Jurkat, Clone E6-1 (cell line): ENCODE data around the gene FZD4.
"Not testable (repeated sequence)": the region's sequence is repeated elsewhere in the genome, so short reads cannot be mapped to it uniquely, and the experiment has no call there.

Source experiments
- DNase-seq: peaks from one replicate; pipeline ENCODE4 v3.0.0-alpha.2; 2011; ENCODE audit warnings: low read depth, low spot score
- H3K4me3 ChIP-seq: 2 replicates; pipeline ENCODE4 v1.5.1; 2011; ENCODE audit warnings: mild to moderate bottlenecking, low read length, control low read depth, moderate library complexity

The FZD4 gene

DNA sequence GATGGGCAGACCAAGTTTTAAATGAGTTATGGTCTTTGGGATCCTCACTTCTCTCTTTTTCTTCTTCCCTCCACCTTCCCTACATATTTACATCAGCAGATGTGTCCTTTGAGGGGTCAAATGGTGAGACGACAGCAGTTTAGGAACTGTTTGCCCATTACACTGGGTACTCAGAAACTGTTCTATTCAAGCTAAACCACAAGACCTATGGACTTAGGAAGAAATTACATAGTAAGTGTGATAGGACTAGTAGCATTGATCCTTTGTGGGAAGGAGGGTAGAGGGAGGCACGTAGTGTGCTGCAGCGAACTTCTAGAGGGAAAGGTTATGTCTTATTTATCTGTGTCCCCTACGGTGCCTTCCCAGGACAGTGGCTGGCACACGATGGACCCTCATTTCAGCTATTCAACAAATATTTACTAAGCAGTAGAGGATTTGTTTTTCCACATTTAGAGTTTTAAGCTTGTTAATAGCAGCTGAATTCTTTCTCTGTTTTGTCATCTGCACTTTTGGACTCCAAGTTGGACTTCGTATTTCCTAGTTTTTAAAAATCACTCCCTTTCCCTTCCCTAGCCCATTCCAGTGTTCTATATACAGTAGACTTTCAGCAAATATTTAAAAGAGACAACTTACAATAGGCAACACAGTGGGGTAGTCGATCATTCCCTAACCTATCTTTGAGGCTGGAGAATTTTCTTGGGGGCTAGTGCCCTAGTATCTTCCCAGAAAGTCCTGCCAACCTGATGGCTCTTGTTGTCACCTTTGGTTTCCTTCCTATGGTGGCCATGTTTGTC is 13.9 kb downstream of the FZD4 start:
- H3K4me3 ChIP-seq = no peak overlapping the region

DNA sequence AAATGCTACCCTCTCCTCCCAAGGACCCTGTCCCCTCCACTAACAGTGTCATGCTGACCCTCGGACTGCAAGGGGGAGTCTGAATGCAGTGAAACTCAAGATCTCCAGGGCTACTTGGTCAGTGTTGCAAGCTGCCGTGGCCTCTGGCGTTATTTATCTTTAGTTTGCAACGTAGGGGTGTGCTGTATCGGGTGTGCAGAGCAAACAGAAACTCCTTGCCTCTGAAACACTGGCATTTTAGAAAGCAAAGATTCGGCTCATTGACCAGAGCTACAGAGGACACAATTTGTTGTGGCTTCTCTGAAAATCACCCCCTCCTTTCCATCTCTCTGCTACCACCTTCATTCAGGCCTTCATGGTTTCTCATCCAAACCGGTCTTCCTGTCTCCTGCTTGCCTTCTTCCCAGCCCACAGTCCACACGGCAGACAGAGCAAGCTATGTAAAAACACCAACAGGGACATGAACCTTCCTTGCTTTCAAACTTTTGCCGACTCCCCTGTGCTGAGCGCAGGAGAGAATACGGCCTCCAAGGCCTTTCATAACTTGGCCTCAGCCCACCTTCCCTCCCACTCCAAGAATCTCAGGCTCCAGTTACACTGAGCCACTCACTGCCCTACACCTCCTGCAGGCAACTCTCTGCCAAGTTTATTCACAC is 14.9 kb downstream of the FZD4 start:
- no peak for DNase-seq

More for the DNA sequence above, 13.9 kb downstream of the FZD4 start:
- DNase-seq = no peak

DNA sequence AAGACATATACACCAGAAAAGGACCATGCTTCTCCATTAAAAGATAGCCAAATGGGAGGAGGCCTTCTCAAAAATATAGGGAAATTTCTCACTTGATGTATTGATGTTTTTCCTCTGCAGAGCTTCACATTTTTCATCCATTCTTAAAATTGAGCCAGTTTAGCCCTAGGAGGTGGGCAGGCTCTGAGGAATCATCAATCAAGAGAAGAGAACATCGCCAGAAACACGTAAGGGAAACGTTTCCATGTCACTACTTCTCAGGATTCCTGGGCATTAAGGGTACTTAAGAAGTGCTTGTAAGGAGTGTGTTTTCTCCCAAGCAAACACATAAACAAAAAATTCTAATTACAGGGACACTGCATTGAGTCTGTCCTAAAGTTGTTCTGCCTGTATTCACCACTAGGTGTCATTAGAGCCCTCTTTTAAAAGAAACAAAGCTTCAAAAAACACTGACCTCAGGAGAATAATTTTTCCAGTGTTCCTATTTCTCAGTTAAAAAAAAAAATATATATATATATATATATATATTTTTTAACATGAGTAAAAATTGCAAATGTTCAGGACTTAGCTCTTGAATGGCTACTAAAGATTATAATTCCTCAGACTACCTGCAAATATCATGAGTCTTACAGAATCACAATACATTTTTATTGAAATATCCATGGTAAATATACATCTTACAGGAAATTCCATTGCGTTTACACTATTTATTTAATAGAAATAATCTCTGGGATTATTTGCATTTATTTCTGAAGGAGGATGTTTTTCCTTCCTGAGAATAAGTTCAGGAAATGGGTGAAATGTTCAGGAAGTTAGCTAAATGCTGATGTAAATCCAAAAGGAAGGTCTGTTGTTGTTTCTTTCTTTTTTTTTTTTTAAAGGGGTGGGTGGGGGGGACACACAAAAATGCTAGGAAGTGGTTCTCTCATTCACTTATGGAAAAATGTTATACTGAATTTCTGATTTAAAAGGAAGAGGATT is 16.0 kb downstream of the FZD4 start:
- peak; percentile 42 for DNase-seq
- no peak overlapping the region for H3K4me3 ChIP-seq

More for the DNA sequence above, 14.9 kb downstream of the FZD4 start:
- no peak overlapping the region for H3K4me3 ChIP-seq

DNA sequence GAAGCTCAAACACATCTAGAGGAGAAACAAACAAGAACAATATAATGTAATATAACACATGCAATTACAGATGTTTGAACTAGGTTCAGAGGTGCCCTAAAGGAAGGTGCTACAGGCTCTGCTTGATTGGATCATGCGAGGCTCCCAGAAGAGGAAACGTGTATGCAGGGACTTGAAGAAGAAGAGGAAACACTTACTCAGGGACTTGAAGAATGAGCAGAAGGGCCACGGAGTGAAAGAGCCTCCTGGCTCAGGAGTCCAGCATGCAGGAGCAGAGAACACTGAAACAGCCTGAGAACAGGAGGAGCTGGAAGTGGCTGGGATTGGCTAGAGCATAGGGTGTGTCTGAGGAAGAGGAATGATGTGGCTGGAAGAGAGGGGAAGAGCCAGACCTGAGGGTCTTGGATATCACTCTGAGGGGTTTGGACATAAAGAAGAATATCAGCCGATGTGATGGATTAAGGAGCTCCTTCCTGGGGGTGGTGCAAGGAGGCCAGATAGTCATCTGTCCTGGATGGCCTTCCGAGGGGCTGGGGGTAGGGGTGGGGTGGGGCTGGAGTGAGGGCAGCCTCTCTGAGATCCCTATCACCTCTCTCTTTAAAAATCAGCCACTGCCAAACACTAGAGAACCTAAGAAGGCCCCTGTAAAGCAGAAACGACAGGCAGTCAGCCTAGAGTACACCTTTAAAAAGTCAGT is 16.8 kb downstream of the FZD4 start:
- no peak for DNase-seq
- H3K4me3 ChIP-seq = no peak overlapping the region

DNA sequence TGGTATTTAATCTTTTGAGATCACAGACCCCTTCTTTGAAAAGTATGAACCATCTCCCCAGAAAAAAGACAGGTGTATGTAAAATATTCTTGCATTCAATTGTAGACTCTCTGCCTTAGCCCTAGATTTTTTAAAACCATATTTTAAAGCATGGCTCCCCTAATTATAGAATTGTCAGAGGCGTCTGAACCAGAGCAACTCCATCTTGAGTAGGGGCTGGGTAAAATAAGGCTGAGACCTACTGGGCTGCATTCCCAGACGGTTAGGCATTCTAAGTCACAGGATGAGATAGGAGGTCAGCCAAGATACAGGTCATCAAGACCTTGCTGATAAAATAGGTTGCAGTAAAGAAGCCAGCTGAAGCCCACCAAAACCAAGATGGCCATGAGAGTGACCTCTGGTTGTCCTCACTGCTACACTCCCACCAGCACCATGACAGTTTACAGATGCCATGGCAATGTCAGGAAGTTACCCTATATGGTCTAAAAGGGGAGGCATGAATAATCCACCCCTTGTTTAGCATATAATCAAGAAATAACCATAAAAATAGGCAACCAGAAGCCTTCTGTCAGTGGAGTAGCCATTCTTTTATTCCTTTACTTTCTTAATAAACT is 17.9 kb downstream of the FZD4 start:
- not testable (repeated sequence) for DNase-seq, H3K4me3 ChIP-seq

DNA sequence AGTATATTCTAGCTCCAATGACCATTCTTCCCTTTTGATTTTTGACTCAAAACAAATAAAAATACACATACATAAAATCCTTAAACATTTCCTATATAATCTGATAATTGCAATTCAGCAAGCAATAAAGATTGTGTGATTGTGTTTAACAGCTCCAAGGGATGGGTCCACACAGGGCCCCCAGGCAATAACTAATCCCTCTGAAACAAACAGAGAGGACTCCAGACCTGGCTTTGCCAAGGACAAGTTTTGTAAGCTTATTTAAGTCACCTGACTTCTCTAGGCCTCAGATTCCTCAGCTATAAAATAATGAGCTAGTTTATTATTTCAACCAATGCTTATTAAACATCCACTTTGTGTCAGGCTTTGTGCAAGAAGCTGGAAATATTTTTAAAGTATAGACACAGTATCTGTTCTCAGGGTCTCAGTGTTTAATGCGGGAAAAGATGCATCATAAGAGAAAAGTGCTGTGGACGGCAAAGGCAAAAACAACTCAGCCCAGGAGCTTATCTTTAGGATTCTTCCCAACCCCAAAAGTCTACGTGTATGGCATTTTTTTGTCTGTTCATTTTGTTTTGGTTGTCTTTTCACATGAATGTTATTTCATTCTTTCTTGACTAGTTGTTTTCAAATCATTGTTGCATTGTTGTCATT is 20.1 kb downstream of the FZD4 start:
- no peak overlapping the region for H3K4me3 ChIP-seq
- no peak for DNase-seq

DNA sequence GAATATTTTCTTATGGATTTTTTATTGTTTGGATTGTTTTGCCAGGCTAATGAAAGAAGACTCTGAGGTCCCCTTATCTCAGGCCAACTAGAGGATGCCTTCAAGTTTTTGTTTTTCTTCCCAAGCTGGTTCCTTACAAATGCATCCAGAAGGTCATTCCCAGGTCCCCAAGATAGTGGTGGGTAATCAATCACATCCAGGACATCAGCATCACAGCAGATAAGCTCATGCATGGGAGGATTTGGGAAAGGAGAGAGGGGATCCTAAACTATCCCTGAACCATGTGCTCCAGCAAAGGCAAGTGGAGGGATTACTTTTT is 20.7 kb downstream of the FZD4 start:
- no peak overlapping the region for H3K4me3 ChIP-seq
- no peak for DNase-seq

DNA sequence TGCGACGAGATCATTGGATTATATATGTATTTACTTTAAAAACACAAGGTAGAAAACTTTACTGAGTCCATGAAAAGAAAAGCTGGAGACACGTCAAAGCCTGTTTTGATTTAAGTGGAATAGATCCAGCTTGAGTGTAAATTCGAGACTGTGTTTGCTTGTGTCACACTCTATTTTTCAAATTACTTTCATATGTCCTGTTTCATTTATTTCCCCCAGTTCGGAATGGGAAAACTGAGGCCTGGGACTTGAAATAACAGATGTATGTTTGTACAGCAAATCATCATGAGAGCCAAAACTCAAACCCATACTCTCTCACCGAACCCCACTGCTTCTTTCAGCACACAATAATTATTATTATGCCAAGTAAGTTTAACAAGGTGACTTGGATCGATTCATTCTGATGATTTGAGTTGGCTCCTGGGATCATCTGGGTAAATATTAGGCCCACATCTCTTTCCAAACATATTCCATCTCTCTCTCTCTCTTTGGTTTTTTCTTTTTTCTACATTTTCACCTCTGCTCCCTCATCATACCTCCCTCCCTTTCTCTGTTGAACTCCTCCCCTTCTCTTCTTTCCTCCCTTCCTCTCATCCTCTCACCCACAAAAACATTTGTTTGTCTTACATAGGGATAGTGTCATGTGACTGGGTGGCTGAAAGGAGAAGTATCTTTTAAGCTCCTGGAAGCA is 21.2 kb downstream of the FZD4 start:
- no peak overlapping the region for H3K4me3 ChIP-seq
- no peak for DNase-seq

DNA sequence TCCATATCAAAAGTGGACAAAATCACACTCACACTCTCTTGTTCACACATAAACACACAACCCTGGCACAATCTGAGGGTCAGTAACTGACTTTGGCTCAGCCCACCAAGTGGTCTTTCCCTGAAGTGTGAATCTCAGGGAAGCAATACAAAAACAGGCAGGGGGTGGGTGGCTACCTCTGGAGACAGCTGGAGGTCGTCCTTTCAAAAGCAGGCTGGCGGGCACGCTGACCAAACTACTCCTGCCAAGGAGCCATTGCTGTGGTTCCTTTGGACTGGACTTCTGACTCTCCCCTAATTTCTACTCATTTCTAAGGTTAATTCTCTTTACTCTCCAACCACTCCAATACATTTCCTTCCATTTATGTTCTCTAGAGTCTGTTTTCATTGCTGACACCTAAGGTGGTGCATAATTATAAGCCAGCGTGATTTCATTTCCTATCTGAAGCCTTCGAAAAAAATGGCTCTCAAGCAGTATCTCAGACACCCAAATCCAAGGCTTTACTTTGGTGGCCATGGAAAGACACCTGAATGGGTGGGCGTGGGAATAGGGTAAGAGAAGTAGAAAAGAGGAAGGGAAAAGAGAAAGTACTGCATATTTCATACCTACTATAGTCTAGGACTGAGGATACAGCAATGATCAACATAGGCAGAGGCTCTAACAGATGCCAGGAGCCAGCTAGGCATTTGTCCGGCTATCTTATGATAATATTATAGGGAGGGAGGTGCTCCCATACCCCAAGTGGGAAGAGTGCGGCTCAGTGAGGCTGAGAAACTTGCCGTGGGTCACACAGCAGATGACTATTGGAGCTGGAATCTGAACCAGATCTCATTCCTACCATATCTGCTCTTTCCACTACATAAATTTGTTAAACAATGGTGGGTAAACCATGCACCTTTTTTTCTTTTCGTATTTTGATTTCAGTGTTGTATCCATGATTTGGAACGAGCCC is 22.0 kb downstream of the FZD4 start:
- H3K4me3 ChIP-seq = no peak overlapping the region
- DNase-seq = no peak

DNA sequence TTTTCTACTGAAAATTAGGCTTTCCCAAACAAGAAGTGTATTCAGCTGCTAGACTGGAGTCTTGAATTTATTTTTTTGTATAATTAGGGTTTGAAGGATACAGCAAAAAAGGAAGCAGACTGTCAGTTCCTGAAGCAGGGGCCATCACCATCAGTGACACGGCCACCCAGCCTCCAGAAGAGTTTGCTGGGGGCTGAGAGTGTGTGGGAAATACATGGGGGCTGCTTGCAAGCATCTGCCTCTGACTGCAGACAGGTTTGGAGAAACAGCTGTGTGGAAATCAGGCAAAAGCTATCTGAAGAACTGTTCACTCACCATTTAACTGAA is 23.0 kb downstream of the FZD4 start:
- no peak for DNase-seq
- no peak overlapping the region for H3K4me3 ChIP-seq

DNA sequence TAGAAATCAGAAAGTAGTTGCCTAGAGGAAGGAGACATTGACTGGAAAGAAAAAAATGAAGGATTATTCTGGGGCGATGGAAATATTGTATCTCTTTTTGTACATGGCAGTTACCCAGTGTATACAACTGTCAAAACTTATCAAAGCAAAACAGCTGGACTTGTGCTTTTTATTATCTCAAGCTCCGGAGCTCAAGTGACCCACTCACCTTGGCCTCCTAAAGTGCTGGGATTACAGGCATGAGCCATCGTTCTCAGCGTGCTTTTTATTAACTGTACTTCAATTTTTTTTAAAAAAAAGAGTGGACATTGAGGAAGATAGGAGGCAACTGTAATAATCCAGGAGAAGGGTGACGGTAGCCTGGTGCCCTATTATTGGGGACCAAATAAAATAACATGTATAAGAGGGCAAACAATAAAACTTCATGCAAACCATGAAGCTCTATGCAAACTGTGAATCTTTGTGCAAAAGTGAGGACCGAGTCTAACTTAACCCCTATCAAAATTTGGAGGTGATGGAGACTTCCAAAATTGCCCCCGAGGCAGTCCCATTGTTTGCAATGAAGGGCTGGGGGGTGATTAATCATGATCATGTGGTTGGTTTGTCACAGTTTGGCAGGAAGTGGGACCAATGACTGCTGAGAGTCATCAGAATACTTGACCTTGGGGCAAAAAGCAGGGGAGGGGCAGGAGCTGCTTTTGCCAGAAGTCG is 23.5 kb downstream of the FZD4 start:
- H3K4me3 ChIP-seq = no peak overlapping the region
- no peak for DNase-seq

DNA sequence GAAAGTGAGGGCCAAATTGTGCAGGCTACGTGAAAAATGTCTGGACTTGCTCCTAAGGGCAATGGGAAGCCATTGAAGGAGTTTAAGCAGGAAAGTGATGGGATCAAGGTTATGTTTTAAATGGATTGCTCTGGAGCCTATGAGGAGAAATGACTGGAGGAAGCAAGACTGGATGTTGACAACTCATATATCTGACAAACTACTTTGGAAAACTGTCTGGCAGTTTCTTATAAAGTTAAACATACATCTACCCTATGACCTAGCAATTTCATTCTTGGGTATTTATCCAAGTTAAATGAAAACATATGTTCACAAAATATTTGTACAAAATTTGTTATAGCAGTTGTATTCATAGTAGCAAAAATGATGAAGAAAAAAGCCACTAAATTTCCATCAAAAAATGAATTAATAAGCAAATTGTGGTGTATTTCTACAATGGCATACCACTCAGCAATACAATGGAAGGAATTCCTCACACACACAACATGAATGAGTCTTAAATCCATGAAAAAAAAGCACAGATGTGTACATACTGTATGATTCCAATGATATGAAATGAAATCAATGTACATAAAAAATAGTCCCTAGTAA is 24.1 kb downstream of the FZD4 start:
- no peak for DNase-seq
- no peak overlapping the region for H3K4me3 ChIP-seq

DNA sequence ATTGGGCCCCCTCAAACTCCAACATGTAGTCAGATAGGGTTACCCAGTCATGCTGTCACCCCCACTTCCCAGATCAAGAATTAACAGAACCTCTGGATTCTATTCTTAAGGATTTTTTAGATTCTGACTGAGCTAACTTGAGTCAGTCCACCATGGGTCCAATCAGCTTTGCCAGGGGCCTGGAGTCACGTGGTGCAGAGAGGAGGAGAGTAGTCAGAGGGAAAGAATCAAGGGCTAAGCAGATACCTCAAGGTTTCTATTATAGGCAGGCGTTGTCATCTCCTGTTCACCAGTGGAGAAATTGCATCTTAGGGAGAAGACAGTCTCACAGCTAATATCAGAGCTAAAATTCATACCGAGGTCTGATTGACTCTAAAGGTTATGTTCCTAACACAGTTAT is 28.2 kb downstream of the FZD4 start:
- DNase-seq = no peak
- H3K4me3 ChIP-seq = no peak overlapping the region

DNA sequence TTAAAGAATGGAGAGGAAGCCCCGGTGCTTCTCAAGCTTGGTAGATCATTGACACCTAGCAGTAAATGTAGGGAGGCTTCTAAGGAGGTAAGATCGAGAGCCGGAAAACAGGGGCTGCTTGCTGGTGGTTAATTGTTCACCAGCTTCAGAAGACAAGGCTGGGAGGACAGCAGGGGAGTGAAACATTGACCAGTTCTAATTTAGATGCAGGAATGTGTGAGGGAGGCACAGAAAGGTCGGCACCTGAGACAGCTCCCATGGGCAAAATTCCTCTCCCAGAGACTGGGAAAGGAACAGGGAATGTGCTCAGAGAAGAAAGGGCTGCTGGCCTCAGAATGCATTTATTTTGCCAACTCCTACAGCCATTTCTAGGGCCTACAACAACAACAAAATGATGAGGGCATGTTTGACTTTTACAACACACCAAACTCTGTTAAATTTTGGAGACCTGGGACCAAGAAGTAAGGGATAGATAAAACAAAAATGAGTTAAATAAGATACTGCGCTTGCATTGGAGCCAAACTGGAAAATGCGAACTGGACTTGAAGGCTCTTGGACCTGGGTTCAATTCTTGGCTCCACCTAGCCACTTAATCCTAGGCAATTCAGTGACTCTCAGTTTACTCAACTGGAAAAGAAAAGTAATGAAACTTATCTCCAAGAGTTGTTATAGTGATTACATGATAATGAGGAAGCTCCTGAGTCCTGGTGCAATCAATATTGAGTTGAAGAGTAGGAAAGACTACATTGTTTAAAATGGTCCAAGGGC is 31.0 kb downstream of the FZD4 start:
- H3K4me3 ChIP-seq = no peak overlapping the region
- DNase-seq = no peak

DNA sequence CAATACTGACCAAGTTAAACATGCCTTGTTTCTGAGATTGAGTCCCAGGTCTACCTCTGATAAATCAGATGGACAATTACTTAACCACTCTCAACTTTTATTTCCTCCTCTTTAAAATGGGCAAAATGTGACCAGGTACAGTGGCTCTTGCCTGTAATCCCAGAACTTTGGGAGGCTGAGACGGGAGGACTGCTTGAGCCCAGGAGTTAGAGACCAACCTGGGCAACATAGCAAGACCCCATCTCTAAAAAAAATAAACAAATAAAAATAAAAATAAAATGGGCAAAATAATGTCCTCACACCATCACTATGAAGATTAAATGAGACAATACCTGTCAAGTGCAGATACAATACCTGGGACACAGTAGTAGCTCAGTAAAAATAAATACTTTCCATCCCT is 33.0 kb downstream of the FZD4 start:
- no peak overlapping the region for H3K4me3 ChIP-seq
- DNase-seq = no peak
